ENCODE results near the gene PRPSAP1.
A peak's percentile ranks its signal among the peaks of the same experiment; 100 is the strongest.
"Not testable (repeated sequence)": the region's sequence is repeated elsewhere in the genome, so short reads cannot be mapped to it uniquely, and the experiment has no call there.

Gene PRPSAP1

GRCh38 chr17:76314392-76315227 is 39.1 kb downstream of the PRPSAP1 start:
- no peak for DNase-seq

GRCh38 chr17:76312735-76313134 is 41.0 kb downstream of the PRPSAP1 start:
- no peak for DNase-seq

- DNase-seq, result no peak
Measured at GRCh38 chr17:76309461-76309860, 44.3 kb downstream of the PRPSAP1 start.

GRCh38 chr17:76307966-76308338 is 45.8 kb downstream of the PRPSAP1 start, which contains the start of gene QRICH2:
TSS of gene QRICH2 (minus strand) at chr17:76308276. CDS start at chr17:76307998, 278 bp downstream.
- DNase-seq, result no peak

- DNase-seq, result no peak
Measured at GRCh38 chr17:76307299-76307965, 46.3 kb downstream of the PRPSAP1 start.

- not testable (repeated sequence) for DNase-seq
Measured at GRCh38 chr17:76305135-76305454, 48.6 kb downstream of the PRPSAP1 start.

- DNase-seq, result no peak
Measured at GRCh38 chr17:76304226-76305134, 49.2 kb downstream of the PRPSAP1 start.

GRCh38 chr17:76297436-76297835 is 56.3 kb downstream of the PRPSAP1 start:
- DNase-seq, result no peak

GRCh38 chr17:76296889-76297288 is 56.8 kb downstream of the PRPSAP1 start:
- no peak for DNase-seq

GRCh38 chr17:76296186-76296585 is 57.5 kb downstream of the PRPSAP1 start:
- DNase-seq, result no peak

- DNase-seq, result no peak
Measured at GRCh38 chr17:76293106-76293505, 60.6 kb downstream of the PRPSAP1 start.

- no peak for DNase-seq
Measured at GRCh38 chr17:76292567-76292966, 61.1 kb downstream of the PRPSAP1 start.

- no peak for DNase-seq
Measured at GRCh38 chr17:76281573-76282371, 71.9 kb downstream of the PRPSAP1 start.

GRCh38 chr17:76280650-76281049 is 73.1 kb downstream of the PRPSAP1 start:
- no peak for DNase-seq

GRCh38 chr17:76279742-76280287 is 73.9 kb downstream of the PRPSAP1 start:
- no peak for DNase-seq

- DNase-seq, result peak; percentile 78 to 93
Measured at GRCh38 chr17:76278952-76279741, 74.6 kb downstream of the PRPSAP1 start.

GRCh38 chr17:76278268-76278908 is 75.3 kb downstream of the PRPSAP1 start:
- DNase-seq, result no peak

GRCh38 chr17:76277300-76278267 is 76.1 kb downstream of the PRPSAP1 start:
- DNase-seq, result no peak

Measured in NCI-H524 (cell line).